Hematopoietic multipotent progenitor cell treated with erythropoietin and hydrocortisone succinate and interleukin-3 and kit ligand, for 15 days (in vitro differentiated cells): Measurements from ENCODE around the gene SYPL1.

ENCODE experiments used
- DNase-seq: peaks from one replicate; pipeline ENCODE4 v3.0.0-alpha.2; 2015; ENCODE audit warnings: low spot score

SYPL1 gene

GRCh38 chr7:106050002-106050745 is 61.9 kb downstream of the SYPL1 start:
- no peak for DNase-seq

- DNase-seq, result no peak
Observed at GRCh38 chr7:106049139-106049752, 62.9 kb downstream of the SYPL1 start.

GRCh38 chr7:106048706-106049020 is 63.4 kb downstream of the SYPL1 start:
- no peak for DNase-seq

- no peak for DNase-seq
Observed at GRCh38 chr7:106047818-106048705, 64.0 kb downstream of the SYPL1 start.

DNA sequence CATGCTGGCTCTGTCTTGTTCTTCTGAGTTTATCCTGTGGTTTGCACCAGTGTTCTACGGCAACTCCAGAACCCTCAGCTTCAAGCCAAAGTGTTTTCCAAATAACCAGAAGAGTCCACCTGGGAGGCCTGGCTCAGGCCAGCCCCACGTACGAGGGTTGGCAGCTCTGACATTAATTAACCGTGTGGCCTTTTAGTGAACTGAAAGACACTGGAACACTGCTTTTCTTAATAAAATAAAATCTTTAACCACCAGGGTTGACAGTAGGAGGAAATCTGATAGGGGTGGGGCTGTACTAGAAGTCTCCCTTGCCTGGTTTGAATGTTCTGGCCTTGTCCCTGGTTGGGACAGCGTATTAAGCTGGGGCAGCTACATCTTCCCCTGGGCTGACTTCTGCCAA is 64.9 kb downstream of the SYPL1 start:
- DNase-seq, result no peak

GRCh38 chr7:106045586-106045985 is 66.5 kb downstream of the SYPL1 start:
- DNase-seq, result no peak

DNA sequence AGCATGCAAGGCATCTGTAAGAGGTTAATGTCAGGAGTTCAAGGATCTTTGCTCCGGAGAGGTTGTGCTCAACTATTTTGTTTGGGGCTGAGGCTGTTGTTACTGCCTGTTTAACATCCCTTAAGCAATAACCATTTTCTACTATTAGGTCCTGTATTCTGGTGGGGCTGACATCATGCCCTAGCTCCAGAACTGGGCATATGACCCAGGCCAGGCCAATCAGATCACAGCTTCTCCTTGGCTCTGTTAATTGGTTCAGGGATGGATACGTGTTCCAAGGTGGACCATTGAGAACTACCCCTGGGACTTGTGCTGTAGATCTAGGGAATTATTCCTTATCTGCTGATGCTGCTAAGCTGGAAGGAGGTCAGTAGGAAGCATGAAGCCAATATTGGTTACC is 67.0 kb downstream of the SYPL1 start:
- DNase-seq, result no peak

DNA sequence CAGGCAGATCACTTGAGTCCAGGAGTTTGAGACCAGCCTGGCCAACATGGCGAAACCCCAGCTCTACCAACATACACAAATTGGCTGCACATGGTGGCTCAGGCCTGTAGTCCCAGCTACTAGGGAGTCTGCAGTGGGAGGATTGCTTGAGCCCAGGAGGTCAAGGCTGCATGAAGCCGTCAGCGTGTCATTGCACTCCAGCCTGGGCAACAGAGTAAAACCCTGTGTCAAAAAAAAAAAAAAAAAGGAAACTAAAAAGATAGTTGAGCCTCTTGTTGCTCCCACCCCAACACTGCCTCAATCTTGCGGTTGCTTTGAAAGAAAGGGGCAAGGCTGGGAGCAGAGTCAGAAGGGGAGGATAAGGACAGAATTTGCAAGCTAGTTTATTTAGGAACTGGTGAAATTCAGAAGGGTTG is 69.9 kb downstream of the SYPL1 start:
- no peak for DNase-seq

- DNase-seq, result peak; percentile 51
Observed at GRCh38 chr7:106041140-106041717, 70.9 kb downstream of the SYPL1 start.
